Gastroesophageal sphincter (tissue), 4 donors: ENCODE data around the gene TAS2R20. TPM values are rescaled to one million over a fixed set of nuclear protein-coding genes. Genes with fewer than 3 reads are reported as not detected.

ENCODE experiments used
- total RNA-seq, 4 donors: library from RNA; depleted of rRNA; stranded (reverse); fragments of >200 nt; gene quantifications; one replicate each; pipeline ENCODE4 v1.1.0, GENCODE V29; 2016

The TAS2R20 gene
- total RNA-seq, 4 donors from 2014 or later, result 1.8 to 8.9 (median 3.9) TPM; not detected in 1

Other genes with a start within 250 kb of the TAS2R20 start
- gene TAS2R7, start 195.7 kb downstream of the TAS2R20 start, total RNA-seq, result not detected
- not detected for gene TAS2R8, start 191.0 kb downstream of the TAS2R20 start, total RNA-seq
- not detected for gene TAS2R9, start 188.1 kb downstream of the TAS2R20 start, total RNA-seq
- gene TAS2R10, start 171.9 kb downstream of the TAS2R20 start, total RNA-seq, result under 1 TPM in 1 of 4 donors, not detected in 3; 0.78 TPM
- gene PRR4, start 148.8 kb downstream of the TAS2R20 start, total RNA-seq, result 100 to 1,000 TPM in 1 of 4 donors, 1 to 10 TPM in 3; 1.6 to 344 (median 2.5) TPM
- 10 to 100 TPM in 3 of 4 donors, 1 to 10 TPM in 1; 3.6 to 32.3 (median 18.3) TPM for gene PRH1, start 114.0 kb downstream of the TAS2R20 start, total RNA-seq
- 1 to 10 TPM in 2 of 4 donors, not detected in 2; 1.8 to 5.1 TPM for gene TAS2R13, start 88.7 kb downstream of the TAS2R20 start, total RNA-seq
- 1 to 10 TPM in 1 of 4 donors, not detected in 3; 6.0 TPM for gene PRH2, start 69.1 kb downstream of the TAS2R20 start, total RNA-seq
- 1 to 10 TPM; 1.2 to 7.6 (median 3.9) TPM for gene TAS2R14, start 59.0 kb downstream of the TAS2R20 start, total RNA-seq
- 1 to 10 TPM in 3 of 4 donors, not detected in 1; 1.4 to 7.2 (median 3.0) TPM for gene TAS2R50, start 11.4 kb downstream of the TAS2R20 start, total RNA-seq
- gene TAS2R19, start 24.3 kb upstream of the TAS2R20 start, total RNA-seq, result 1 to 10 TPM in 3 of 4 donors, not detected in 1; 1.9 to 5.7 (median 5.3) TPM
- gene TAS2R31, start 33.1 kb upstream of the TAS2R20 start, total RNA-seq, result 10 to 100 TPM in 1 of 4 donors, 1 to 10 TPM in 2, not detected in 1; 1.1 to 13.2 (median 4.2) TPM
- 1 to 10 TPM in 1 of 4 donors, under 1 TPM in 2, not detected in 1; 0.67 to 5.8 (median 0.89) TPM for gene TAS2R46, start 64.0 kb upstream of the TAS2R20 start, total RNA-seq
- 1 to 10 TPM in 2 of 4 donors, under 1 TPM in 1, not detected in 1; 0.32 to 3.2 (median 2.5) TPM for gene TAS2R43, start 94.0 kb upstream of the TAS2R20 start, total RNA-seq
- gene TAS2R30, start 136.3 kb upstream of the TAS2R20 start, total RNA-seq, result 1 to 10 TPM; 1.3 to 7.9 (median 4.5) TPM
- gene SMIM10L1, start 172.9 kb upstream of the TAS2R20 start, total RNA-seq, result 10 to 100 TPM; 12.5 to 18.2 (median 16.6) TPM
- not detected for gene TAS2R42, start 188.6 kb upstream of the TAS2R20 start, total RNA-seq